ENCODE results near the gene IRAG1. TPM values are rescaled to one million over a fixed set of nuclear protein-coding genes. Genes with fewer than 3 reads are reported as not detected.

Gene IRAG1
- total RNA-seq, 1 donor from 2014 or later: 6.1 TPM

DNA sequence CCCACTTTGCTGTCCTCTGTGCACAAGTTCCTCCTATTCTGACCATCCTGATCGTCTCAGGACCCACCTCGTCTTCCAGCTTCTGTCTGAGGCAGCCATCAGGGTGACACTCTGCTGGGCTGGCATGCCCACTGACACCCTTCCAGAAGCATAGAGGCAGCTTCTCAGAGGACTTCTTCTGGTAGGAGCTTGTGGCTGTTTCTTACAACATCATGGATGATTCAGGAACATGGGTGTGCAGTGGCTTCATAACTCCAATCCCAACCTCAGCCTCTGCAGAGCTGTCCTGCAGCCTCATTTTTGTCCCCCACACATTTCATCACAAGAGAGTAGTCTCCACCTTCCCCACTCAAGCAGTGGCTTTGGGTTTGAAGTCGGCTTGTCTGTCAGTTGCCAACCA, 36.6 kb upstream of the IRAG1 start:
- Mint-ChIP-seq H3K9me3 (no peaks in the 10 kb centered on the region), H3K27ac (ENCODE audit: unreplicated experiment) (no peak overlapping the region), H3K27me3 (ENCODE audit: low read depth) (peaks cover 2% of the 10 kb centered on the region), H3K4me1 (peaks cover 19% of the 10 kb centered on the region), H3K36me3 (ENCODE audit: low read depth) (no peaks in the 10 kb centered on the region), H3K4me3 (peak overlapping the region; percentile 63)
- TF ChIP-seq, protein P1, sequence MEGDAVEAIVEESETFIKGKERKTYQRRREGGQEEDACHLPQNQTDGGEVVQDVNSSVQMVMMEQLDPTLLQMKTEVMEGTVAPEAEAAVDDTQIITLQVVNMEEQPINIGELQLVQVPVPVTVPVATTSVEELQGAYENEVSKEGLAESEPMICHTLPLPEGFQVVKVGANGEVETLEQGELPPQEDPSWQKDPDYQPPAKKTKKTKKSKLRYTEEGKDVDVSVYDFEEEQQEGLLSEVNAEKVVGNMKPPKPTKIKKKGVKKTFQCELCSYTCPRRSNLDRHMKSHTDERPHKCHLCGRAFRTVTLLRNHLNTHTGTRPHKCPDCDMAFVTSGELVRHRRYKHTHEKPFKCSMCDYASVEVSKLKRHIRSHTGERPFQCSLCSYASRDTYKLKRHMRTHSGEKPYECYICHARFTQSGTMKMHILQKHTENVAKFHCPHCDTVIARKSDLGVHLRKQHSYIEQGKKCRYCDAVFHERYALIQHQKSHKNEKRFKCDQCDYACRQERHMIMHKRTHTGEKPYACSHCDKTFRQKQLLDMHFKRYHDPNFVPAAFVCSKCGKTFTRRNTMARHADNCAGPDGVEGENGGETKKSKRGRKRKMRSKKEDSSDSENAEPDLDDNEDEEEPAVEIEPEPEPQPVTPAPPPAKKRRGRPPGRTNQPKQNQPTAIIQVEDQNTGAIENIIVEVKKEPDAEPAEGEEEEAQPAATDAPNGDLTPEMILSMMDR (conservative IDR thresholded peaks at IDR 0.05): no peak
- no peak for DNase-seq (ENCODE audit: low read depth, low spot score)

DNA sequence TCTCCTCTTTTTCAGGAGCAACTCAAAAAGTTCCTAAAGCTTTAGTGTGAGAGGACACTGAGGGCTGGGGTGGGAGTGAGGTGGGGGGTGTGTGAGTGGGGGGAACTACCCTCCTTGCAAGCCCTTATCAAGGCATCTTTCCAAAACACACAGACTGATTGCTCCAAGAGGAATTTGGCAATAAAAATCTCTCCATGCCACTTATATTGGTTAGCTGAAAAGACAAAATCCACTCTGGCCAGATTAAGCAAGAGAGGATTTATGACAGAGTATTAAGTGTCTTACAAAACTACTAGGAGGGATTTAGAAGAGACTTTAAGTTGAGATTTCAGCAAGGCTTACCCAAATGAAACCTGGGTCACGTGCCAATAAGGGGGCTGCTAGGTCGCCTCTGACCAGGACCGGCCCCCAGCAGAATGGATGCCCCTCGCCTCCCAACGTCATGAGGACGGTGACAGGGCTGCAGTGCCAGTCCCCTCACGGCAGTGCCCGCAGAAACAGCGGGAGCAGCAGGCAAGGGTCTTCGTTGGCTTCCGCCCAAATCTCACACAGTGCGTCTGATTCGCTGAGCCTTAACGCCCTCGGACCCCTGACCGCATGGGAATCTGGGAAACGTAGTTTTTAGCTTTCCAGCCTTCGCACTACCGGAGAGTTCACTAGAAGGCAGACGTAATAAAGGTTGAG, 35.4 kb upstream of the IRAG1 start:
- peak overlapping the region; percentile 77 for H3K4me3 Mint-ChIP-seq
- H3K4me1 Mint-ChIP-seq: peaks cover 15% of the 10 kb centered on the region
- TF ChIP-seq, protein P1 (conservative IDR thresholded peaks at IDR 0.05): no peak
- no peaks in the 10 kb centered on the region for H3K9me3 Mint-ChIP-seq
- no peaks in the 10 kb centered on the region for H3K36me3 Mint-ChIP-seq (ENCODE audit: low read depth)
- DNase-seq (ENCODE audit: low read depth, low spot score): peak; percentile 53
- H3K27ac Mint-ChIP-seq (ENCODE audit: unreplicated experiment): no peak overlapping the region
- H3K27me3 Mint-ChIP-seq (ENCODE audit: low read depth): peaks cover 2% of the 10 kb centered on the region

DNA sequence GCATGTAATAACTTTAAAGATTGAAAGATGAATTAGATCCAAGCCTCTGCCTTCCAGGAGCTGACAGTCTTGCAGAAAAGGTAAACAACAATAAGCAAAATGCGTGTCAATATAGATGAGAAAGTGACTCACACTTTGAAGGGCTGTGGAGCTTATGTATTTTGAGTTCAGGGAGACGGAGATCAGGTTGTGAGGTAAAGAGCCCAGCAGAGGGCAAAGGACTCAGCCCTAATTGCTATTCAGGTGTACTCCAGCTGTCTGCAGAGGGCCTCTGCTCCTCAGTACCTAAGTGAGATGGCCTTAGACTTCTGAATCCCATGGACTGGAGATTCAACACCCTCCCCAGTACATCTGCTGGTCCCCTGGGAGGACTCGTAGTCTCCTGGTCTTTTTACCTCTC, 34.6 kb upstream of the IRAG1 start:
- Mint-ChIP-seq H3K36me3 (ENCODE audit: low read depth) (no peaks in the 10 kb centered on the region), H3K27ac (ENCODE audit: unreplicated experiment) (no peak overlapping the region), H3K27me3 (ENCODE audit: low read depth) (peaks cover 2% of the 10 kb centered on the region), H3K4me3 (peak overlapping the region; percentile 77), H3K9me3 (no peaks in the 10 kb centered on the region), H3K4me1 (peaks cover 15% of the 10 kb centered on the region)
- no peak for DNase-seq (ENCODE audit: low read depth, low spot score)
- TF ChIP-seq, protein P1 (conservative IDR thresholded peaks at IDR 0.05): no peak

- DNase-seq (ENCODE audit: low read depth, low spot score): no peak
- H3K9me3 Mint-ChIP-seq: no peaks in the 10 kb centered on the region
- peaks cover 2% of the 10 kb centered on the region for H3K27me3 Mint-ChIP-seq (ENCODE audit: low read depth)
- H3K4me1 Mint-ChIP-seq: peaks cover 15% of the 10 kb centered on the region
- H3K36me3 Mint-ChIP-seq (ENCODE audit: low read depth): no peaks in the 10 kb centered on the region
- peak overlapping the region; percentile 7 for H3K4me3 Mint-ChIP-seq
- H3K27ac Mint-ChIP-seq (ENCODE audit: unreplicated experiment): peak overlapping the region; percentile 20
- TF ChIP-seq, protein P1 (conservative IDR thresholded peaks at IDR 0.05): no peak
These were observed 33.7 kb upstream of the IRAG1 start for GRCh38 chr11:10727146-10727851.

GRCh38 chr11:10725907-10726253, 32.3 kb upstream of the IRAG1 start:
- Mint-ChIP-seq H3K36me3 (ENCODE audit: low read depth) (peaks cover 3% of the 10 kb centered on the region), H3K27me3 (ENCODE audit: low read depth) (no peaks in the 10 kb centered on the region), H3K27ac (ENCODE audit: unreplicated experiment) (no peak overlapping the region), H3K4me1 (peaks cover 15% of the 10 kb centered on the region), H3K4me3 (no peak overlapping the region), H3K9me3 (no peaks in the 10 kb centered on the region)
- no peak for DNase-seq (ENCODE audit: low read depth, low spot score)
- TF ChIP-seq, protein P1 (conservative IDR thresholded peaks at IDR 0.05): no peak
